DOHH2 (cell line): Measurements from ENCODE around the gene PIK3C2B.

Experiments
- CTCF ChIP-seq: fragments of 200-600 bp; sonication (generic); IDR thresholded peaks from one replicate; pipeline ENCODE4 v1.5.1; 2014; ENCODE audit warnings: antibody characterized with exemption, mild to moderate bottlenecking, low read depth, low read length; ENCODE audit not compliant: poor library complexity, severe bottlenecking
- EZH2phosphoT487 ChIP-seq: fragments of 200-600 bp; sonication (generic); IDR thresholded peaks from 2 replicates; pipeline ENCODE4 v1.6.1; 2017; ENCODE audit warnings: borderline replicate concordance, mild to moderate bottlenecking, antibody characterized with exemption, low read length, moderate library complexity, mixed read lengths

GRCh38 chr1:204532832-204533231 is 38.2 kb upstream of the PIK3C2B start:
- TF ChIP-seq CTCF, result no peak
- TF ChIP-seq EZH2phosphoT487, result no peak
